H1 (cell line): ENCODE measurements around the gene GNG12. TPM values are rescaled to one million over a fixed set of nuclear protein-coding genes. Genes with fewer than 3 reads are reported as not detected.

Experiments used
- CTCF ChIA-PET: fragments of 300-600 bp; sonication (Branson Sonifier 250); formaldehyde crosslinking; loops from one replicate; lab custom pipeline; 2021; ENCODE audit not compliant: partially characterized antibody; lab: Charles Lee
- POLR2A ChIA-PET: fragments of 300-600 bp; sonication (Branson Sonifier 250); formaldehyde crosslinking; loops from one replicate; lab custom pipeline; 2021; ENCODE audit warnings: inconsistent platforms; ENCODE audit not compliant: partially characterized antibody; lab: Charles Lee
- DNase-seq, 2 experiments: peaks; one replicate each; pipeline versions ENCODE4 v3.0.0 to v3.0.0-alpha.2; 2010 to 2022; ENCODE audit warnings: low spot score in 2 of 2, low read depth in 1 of 2, mixed read lengths in 1 of 2
- FAIRE-seq: peaks from 2 replicates; lab custom pipeline; 2011; peaks lifted over from hg19 to GRCh38; lab: Jason Lieb, UNC
- H2AFZ ChIP-seq: 2 replicates; pipeline ENCODE4 v1.8.1; 2012; ENCODE audit warnings: low read length, inconsistent platforms
- H2AK5ac ChIP-seq: 2 replicates; pipeline ENCODE4 v1.6.1; 2013; ENCODE audit warnings: low read depth, low read length
- H2BK120ac ChIP-seq: replicated peaks from 2 replicates; pipeline ENCODE3; 2013; ENCODE audit warnings: low read depth, low read length, inconsistent platforms
- H2BK12ac ChIP-seq: 2 replicates; pipeline ENCODE4 v1.6.1; 2013; ENCODE audit warnings: low read depth, low read length
- H2BK15ac ChIP-seq: 2 replicates; pipeline ENCODE4 v1.6.1; 2013; ENCODE audit warnings: low read length
- H2BK20ac ChIP-seq: 2 replicates; pipeline ENCODE4 v1.6.1; 2013; ENCODE audit warnings: low read length
- H2BK5ac ChIP-seq: 2 replicates; pipeline ENCODE4 v1.6.1; 2013; ENCODE audit warnings: low read depth, low read length
- H3K14ac ChIP-seq: 2 replicates; pipeline ENCODE4 v1.6.1; 2013; ENCODE audit warnings: inconsistent platforms; ENCODE audit not compliant: insufficient read length
- H3K18ac ChIP-seq: 2 replicates; pipeline ENCODE4 v1.6.1; 2013; ENCODE audit warnings: low read length; ENCODE audit errors: extremely low read depth
- H3K23ac ChIP-seq: 2 replicates; pipeline ENCODE4 v1.6.1; 2013; ENCODE audit warnings: inconsistent platforms; ENCODE audit not compliant: insufficient read length
- H3K23me2 ChIP-seq: 2 replicates; pipeline ENCODE4 v1.6.1; 2013; ENCODE audit warnings: low read depth, low read length
- H3K27ac ChIP-seq: 2 replicates; pipeline ENCODE4 v1.6.1; 2011; ENCODE audit warnings: low read depth, low read length, inconsistent platforms
- H3K27me3 ChIP-seq, 4 experiments: replicated peaks in 1 of 4; 1 replicate in 1 of 4; 2 replicates in 3 of 4; pipeline versions ENCODE4 v1.6.1 to v1.8.1; 2011 to 2013; ENCODE audit warnings: low read length in 3 of 4, mild to moderate bottlenecking in 3 of 4, inconsistent platforms in 2 of 4, mixed read lengths in 2 of 4, moderate library complexity in 1 of 4; ENCODE audit not compliant: control insufficient read depth in 3 of 4, insufficient read depth in 3 of 4; ENCODE audit errors: extremely low read depth in 1 of 4
- H3K36me3 ChIP-seq, 4 experiments: 2 replicates each; pipeline versions ENCODE4 v1.6.1 to v1.8.1; 2011 to 2013; ENCODE audit warnings: mild to moderate bottlenecking in 4 of 4, low read length in 3 of 4, moderate library complexity in 2 of 4, control low read depth in 1 of 4, inconsistent platforms in 1 of 4; ENCODE audit not compliant: insufficient read depth in 4 of 4, control insufficient read depth in 2 of 4
- H3K4ac ChIP-seq: replicated peaks from 2 replicates; pipeline ENCODE3; 2013; ENCODE audit warnings: low read length, low read depth, mixed read lengths, inconsistent platforms; ENCODE audit not compliant: insufficient read length
- H3K4me1 ChIP-seq, 4 experiments: replicated peaks in 1 of 4; 1 replicate in 1 of 4; 2 replicates in 3 of 4; pipeline versions ENCODE4 v1.6.1 to v1.8.1; 2011 to 2013; ENCODE audit warnings: low read length in 3 of 4, inconsistent platforms in 2 of 4, mixed read lengths in 1 of 4; ENCODE audit not compliant: insufficient read depth in 4 of 4, control insufficient read depth in 3 of 4
- H3K4me2 ChIP-seq, 2 experiments: 2 replicates each; pipeline versions ENCODE4 v1.6.1 to v1.8.1; 2011 to 2013; ENCODE audit warnings: low read depth in 2 of 2, low read length in 2 of 2, control low read depth in 1 of 2, inconsistent platforms in 1 of 2, mild to moderate bottlenecking in 1 of 2; ENCODE audit not compliant: insufficient read depth in 1 of 2
- H3K4me3 ChIP-seq, 4 experiments: fragments of 200-600, 300-600 bp in 1 of 4; sonication (generic), shearing (Covaris generic), sonication (Bioruptor Twin) in 1 of 4; 2 replicates each; pipeline versions ENCODE4 v1.5.1 to v1.8.1; 2011 to 2016; ENCODE audit warnings: low read length in 4 of 4, low read depth in 3 of 4, control low read depth in 2 of 4, inconsistent platforms in 2 of 4, mild to moderate bottlenecking in 2 of 4, mixed read lengths in 1 of 4, moderate library complexity in 1 of 4; ENCODE audit not compliant: insufficient read depth in 2 of 4; ENCODE audit errors: extremely low read depth in 1 of 4
- H3K56ac ChIP-seq: replicated peaks from 2 replicates; pipeline ENCODE3; 2013; ENCODE audit warnings: low read depth, mild to moderate bottlenecking, mixed read lengths, low read length, inconsistent platforms; ENCODE audit not compliant: insufficient read length
- H3K79me1 ChIP-seq: 2 replicates; pipeline ENCODE4 v1.6.1; 2013; ENCODE audit warnings: low read depth, low read length, control low read depth
- H3K79me2 ChIP-seq, 2 experiments: 2 replicates each; pipeline versions ENCODE4 v1.6.1 to v1.8.1; 2012 to 2013; ENCODE audit warnings: low read length in 2 of 2, mild to moderate bottlenecking in 2 of 2, inconsistent platforms in 1 of 2; ENCODE audit not compliant: insufficient read depth in 2 of 2, control insufficient read depth in 1 of 2
- H3K9ac ChIP-seq, 4 experiments: replicated peaks in 1 of 4; 1 replicate in 1 of 4; 2 replicates in 3 of 4; pipeline versions ENCODE4 v1.6.1 to v1.8.1; 2011 to 2013; ENCODE audit warnings: low read depth in 3 of 4, low read length in 3 of 4, control low read depth in 2 of 4, mild to moderate bottlenecking in 2 of 4, moderate library complexity in 2 of 4, inconsistent platforms in 1 of 4; ENCODE audit errors: extremely low read depth in 1 of 4
- H3K9me3 ChIP-seq, 2 experiments: 2 replicates each; pipeline versions ENCODE4 v1.6.1 to v1.8.1; 2012 to 2013; ENCODE audit warnings: mild to moderate bottlenecking in 2 of 2, moderate library complexity in 2 of 2, control low read depth in 1 of 2, inconsistent platforms in 1 of 2, low read depth in 1 of 2, low read length in 1 of 2, mixed read lengths in 1 of 2; ENCODE audit not compliant: insufficient read depth in 2 of 2
- H4K20me1 ChIP-seq, 2 experiments: replicated peaks in 1 of 2; 2 replicates each; pipeline versions ENCODE3 to v1.8.1; 2011 to 2013; ENCODE audit warnings: inconsistent platforms in 2 of 2, low read length in 2 of 2, mild to moderate bottlenecking in 1 of 2; ENCODE audit not compliant: insufficient read depth in 2 of 2, control insufficient read depth in 1 of 2
- H4K5ac ChIP-seq: 2 replicates; pipeline ENCODE4 v1.6.1; 2013; ENCODE audit warnings: low read length, low read depth, mixed read lengths, inconsistent platforms; ENCODE audit not compliant: insufficient read length
- H4K8ac ChIP-seq: 2 replicates; pipeline ENCODE4 v1.8.0; 2013; ENCODE audit warnings: mild to moderate bottlenecking, moderate library complexity, low read length, inconsistent platforms; ENCODE audit not compliant: insufficient read depth; ENCODE audit errors: extremely low read depth
- H4K91ac ChIP-seq: replicated peaks from 2 replicates; pipeline ENCODE3; 2013; ENCODE audit warnings: low read length, mixed read lengths, inconsistent platforms; ENCODE audit not compliant: insufficient read length
- ATF2 ChIP-seq: IDR thresholded peaks from 2 replicates; pipeline ENCODE4 v1.6.1; 2012; ENCODE audit warnings: low read length, inconsistent platforms
- ATF3 ChIP-seq: IDR thresholded peaks from 2 replicates; pipeline ENCODE4 v1.6.1; 2011; ENCODE audit warnings: low read depth, mild to moderate bottlenecking, low read length; ENCODE audit not compliant: insufficient read depth
- CREB1 ChIP-seq: IDR thresholded peaks from 2 replicates; pipeline ENCODE4 v1.6.1; 2012; ENCODE audit warnings: inconsistent platforms
- EZH2 ChIP-seq: fragments of 200-600 bp; sonication (generic); IDR thresholded peaks from 2 replicates; pipeline ENCODE4 v1.7.1; 2012; ENCODE audit warnings: low read depth, mild to moderate bottlenecking, moderate library complexity, low read length, inconsistent platforms; ENCODE audit not compliant: severe bottlenecking
- FOSL1 ChIP-seq: IDR thresholded peaks from 2 replicates; pipeline ENCODE4 v1.6.1; 2011; ENCODE audit warnings: mild to moderate bottlenecking, low read depth, low read length, moderate library complexity; ENCODE audit not compliant: insufficient read depth
- KDM1A ChIP-seq: fragments of 200-600, 300-600 bp; sonication (generic); IDR thresholded peaks from 2 replicates; pipeline ENCODE4 v1.7.1; 2016; ENCODE audit warnings: mild to moderate bottlenecking, low read length, borderline replicate concordance
- KDM5A ChIP-seq: fragments of 200-600 bp; IDR thresholded peaks from 2 replicates; pipeline ENCODE4 v1.7.1; 2012; ENCODE audit warnings: mild to moderate bottlenecking, low read length, inconsistent platforms, mixed read lengths
- NANOG ChIP-seq: IDR thresholded peaks from 2 replicates; pipeline ENCODE4 v1.6.1; 2011; ENCODE audit warnings: low read length, low read depth, mild to moderate bottlenecking, inconsistent platforms; ENCODE audit not compliant: insufficient read depth, poor library complexity, severe bottlenecking
- RAD21 ChIP-seq, 2 experiments: IDR thresholded peaks in 1 of 2; conservative IDR thresholded peaks in 1 of 2; 2 replicates each; pipeline ENCODE4 v1.6.1; 2011; ENCODE audit warnings: low read depth in 2 of 2, low read length in 2 of 2, improper control_type of control experiment in 1 of 2, inconsistent platforms in 1 of 2, mild to moderate bottlenecking in 1 of 2, moderate library complexity in 1 of 2
- RBBP5 ChIP-seq: IDR thresholded peaks from 2 replicates; pipeline ENCODE4 v1.7.1; 2012; ENCODE audit warnings: low read depth, mild to moderate bottlenecking, inconsistent platforms, low read length, moderate library complexity, borderline replicate concordance
- SAP30 ChIP-seq: fragments of 300-600 bp; sonication (generic); IDR thresholded peaks from 2 replicates; pipeline ENCODE4 v1.7.1; 2012; ENCODE audit warnings: low read length, moderate library complexity, mild to moderate bottlenecking, inconsistent platforms; ENCODE audit not compliant: insufficient read depth, insufficient replicate concordance
- WGBS, 2 experiments: shearing (Covaris generic) in 1 of 2; methylation state at CpG; one replicate each; pipeline versions ENCODE4 v1.1.6 to v1.1.7; 2013 to 2015; ENCODE audit warnings: low lambda C conversion rate in 2 of 2, mixed read lengths in 2 of 2, inconsistent platforms in 1 of 2, low coverage in 1 of 2, missing lambda C conversion rate in 1 of 2; ENCODE audit not compliant: insufficient replicate concordance in 2 of 2, insufficient coverage in 1 of 2, insufficient read length in 1 of 2; ENCODE audit errors: extremely low coverage in 1 of 2, missing lambda C conversion rate in 1 of 2; 5-methylcytosine and 5-hydroxymethylcytosine counted together
- polyA plus RNA-seq, 7 experiments: library from polyadenylated mRNA; depleted of rRNA in 3 of 7; stranded (reverse) in 5 of 7; unstranded in 2 of 7; fragments of >200 nt in 5 of 7; fragments of 200-250 nt in 2 of 7; gene quantifications; 1 replicate in 5 of 7; 2 replicates in 1 of 7; 4 replicates in 1 of 7; pipeline versions ENCODE4 v1.2.1 to v1.2.3, GENCODE V29; 2011 to 2013; ENCODE audit warnings: missing spikeins in 2 of 7, mixed read lengths in 2 of 7
- total RNA-seq: library from RNA; stranded (reverse); fragmentation: NEBNext Ultra II Directional; extraction: Animal tissue kit (Norgen Biotek cat#: 25700); gene quantifications from 2 replicates; pipeline ENCODE4 v1.2.1, GENCODE V29; 2021

GNG12 gene
- total and polyA plus RNA-seq, 2 of the 8 experiments (the other 6 are each of a cell fraction or from before 2014, with no cell fraction given), result 11.4 to 35.8 TPM

GRCh38 chr1:67843331-67843730 is 10.1 kb upstream of the GNG12 start:
- H3K36me3 ChIP-seq, result no peaks in the 10 kb centered on the region
- H4K91ac ChIP-seq, result no peak overlapping the region
- CTCF ChIA-PET, result interaction anchor here (0.5 kb wide), 1 partner anchor 109 kb away, joined by 4 read pairs; no protein-coding TSS in a partner anchor
- no peak overlapping the region for H4K8ac ChIP-seq
- H3K4me3 ChIP-seq, result no peak overlapping the region
- H2BK15ac ChIP-seq, result no peak overlapping the region
- H3K4me1 ChIP-seq, result peaks cover 8 to 28% (median 22%) of the 10 kb centered on the region in 4 experiments; a peak in 6 of 7 replicates
- H3K9ac ChIP-seq, result no peak overlapping the region
- TF ChIP-seq ATF2, result no peak
- no peak for TF ChIP-seq EZH2
- TF ChIP-seq ATF3, result no peak
- no peak for TF ChIP-seq RBBP5
- TF ChIP-seq RAD21 (IDR thresholded peaks at IDR 0.05 in 1 of 2, conservative IDR thresholded peaks at IDR 0.05 in 1 of 2; ENCODE audit: low read depth in 2 of 2, low read length in 2 of 2), result no peak
- no peak for TF ChIP-seq CREB1
- TF ChIP-seq KDM1A, result no peak
- TF ChIP-seq KDM5A, result no peak
- no peak for TF ChIP-seq NANOG
- no peak for TF ChIP-seq FOSL1
- TF ChIP-seq SAP30, result no peak
- no peaks in the 10 kb centered on the region for H3K23me2 ChIP-seq
- no peak overlapping the region for H4K5ac ChIP-seq
- no peaks in the 10 kb centered on the region for H3K27me3 ChIP-seq
- H3K56ac ChIP-seq, result no peak overlapping the region
- POLR2A ChIA-PET, result no interaction called here
- DNase-seq, result no peak
- no peaks in the 10 kb centered on the region for H4K20me1 ChIP-seq
- H3K18ac ChIP-seq, result no peak overlapping the region
- H2BK20ac ChIP-seq, result no peak overlapping the region
- no peak overlapping the region for H3K23ac ChIP-seq
- no peaks in the 10 kb centered on the region for H3K9me3 ChIP-seq
- 85% methylated on average over 1 of the region's 1 CpG; no CpG with 5 or more reads in 1 of the 2 experiments for WGBS, 2 experiments
- no peak overlapping the region for H2BK120ac ChIP-seq
- H3K4ac ChIP-seq, result no peak overlapping the region
- H2BK5ac ChIP-seq, result no peak overlapping the region
- no peak overlapping the region for H2AFZ ChIP-seq
- no peak overlapping the region for H3K14ac ChIP-seq
- no peak overlapping the region for H3K27ac ChIP-seq
- H3K79me1 ChIP-seq, result no peaks in the 10 kb centered on the region
- no peak overlapping the region for H2AK5ac ChIP-seq
- FAIRE-seq, result no peak
- no peak overlapping the region for H3K4me2 ChIP-seq
- H2BK12ac ChIP-seq, result no peak overlapping the region
- H3K79me2 ChIP-seq, result no peaks in the 10 kb centered on the region
